ENCODE data around the gene RNU1-3. TPM values are rescaled to one million over a fixed set of nuclear protein-coding genes. Genes with fewer than 3 reads are reported as not detected.
"Not testable (repeated sequence)": the region's sequence is repeated elsewhere in the genome, so short reads cannot be mapped to it uniquely, and the experiment has no call there.

The RNU1-3 gene
- total RNA-seq, 2 experiments from 2014 or later: 1,570 to 1,691 TPM

GRCh38 chr1:16644482-16645270, 22.1 kb downstream of the RNU1-3 start:
- ChIA-PET POLR2A (interaction anchor here (0.6 to 2.4 kb wide), 7 partner anchors 22 to 260 kb away, joined by 3 to 20 read pairs (median 3); no protein-coding TSS in a partner anchor), CTCF (interaction anchor here (0.9 to 1.7 kb wide), 2 partner anchors 20 to 316 kb away, joined by 3 to 4 read pairs; no protein-coding TSS in a partner anchor)
- DNase-seq: peak; percentile 97
- H3K4me1 Mint-ChIP-seq; H3K36me3 Mint-ChIP-seq (ENCODE audit: low read depth); H3K9me3 Mint-ChIP-seq; H3K27ac Mint-ChIP-seq; H3K4me3 Mint-ChIP-seq: not testable (repeated sequence)
- peaks cover 11% of the 10 kb centered on the region for H3K27me3 Mint-ChIP-seq

- H3K4me1 Mint-ChIP-seq: peaks cover 1% of the 10 kb centered on the region
- CTCF ChIA-PET: interaction anchor here (1.7 kb wide), 1 partner anchor 20 kb away, joined by 4 read pairs; no protein-coding TSS in a partner anchor
Observed at GRCh38 chr1:16644193-16644481, 22.6 kb downstream of the RNU1-3 start.

GRCh38 chr1:16643476-16644192, 23.1 kb downstream of the RNU1-3 start:
- H3K27ac Mint-ChIP-seq; H3K4me1 Mint-ChIP-seq; H3K4me3 Mint-ChIP-seq; H3K36me3 Mint-ChIP-seq (ENCODE audit: low read depth); H3K9me3 Mint-ChIP-seq; H3K27me3 Mint-ChIP-seq: not testable (repeated sequence)
- POLR2A ChIA-PET: interaction anchor here (0.6 to 2.4 kb wide), 4 partner anchors 34 to 261 kb away, joined by 3 to 20 read pairs (median 6); no protein-coding TSS in a partner anchor
- DNase-seq: peak; percentile 34
- CTCF ChIA-PET: interaction anchor here (1.7 kb wide), 1 partner anchor 19 kb away, joined by 4 read pairs; no protein-coding TSS in a partner anchor

More at GRCh38 chr1:16644193-16644481, 22.6 kb downstream of the RNU1-3 start:
- no peak overlapping the region for H3K4me3 Mint-ChIP-seq
- H3K36me3 Mint-ChIP-seq (ENCODE audit: low read depth): no peaks in the 10 kb centered on the region
- POLR2A ChIA-PET: interaction anchor here (0.6 to 2.4 kb wide), 6 partner anchors 21 to 260 kb away, joined by 3 to 20 read pairs (median 4); no protein-coding TSS in a partner anchor
- no peaks in the 10 kb centered on the region for H3K9me3 Mint-ChIP-seq
- H3K27me3 Mint-ChIP-seq: peaks cover 8% of the 10 kb centered on the region
- no peak overlapping the region for H3K27ac Mint-ChIP-seq
- no peak for DNase-seq

- H3K36me3 Mint-ChIP-seq (ENCODE audit: low read depth); H3K4me3 Mint-ChIP-seq; H3K27ac Mint-ChIP-seq; H3K9me3 Mint-ChIP-seq; H3K4me1 Mint-ChIP-seq; CTCF ChIA-PET; H3K27me3 Mint-ChIP-seq: not testable (repeated sequence)
- peak; percentile 16 for DNase-seq
- POLR2A ChIA-PET: interaction anchor here (1.7 kb wide), 1 partner anchor 246 kb away, joined by 7 read pairs; no protein-coding TSS in a partner anchor
Observed at GRCh38 chr1:16643001-16643411, 23.7 kb downstream of the RNU1-3 start.

GRCh38 chr1:16642025-16642966, 24.5 kb downstream of the RNU1-3 start:
- H3K9me3 Mint-ChIP-seq; H3K27me3 Mint-ChIP-seq; H3K27ac Mint-ChIP-seq; H3K36me3 Mint-ChIP-seq (ENCODE audit: low read depth); H3K4me1 Mint-ChIP-seq; POLR2A ChIA-PET; H3K4me3 Mint-ChIP-seq: not testable (repeated sequence)
- CTCF ChIA-PET: interaction anchor here (0.9 to 1.5 kb wide), 2 partner anchors 21 to 57 kb away, joined by 3 to 9 read pairs; no protein-coding TSS in a partner anchor
- DNase-seq: peak; percentile 17

- H3K27ac Mint-ChIP-seq; H3K4me3 Mint-ChIP-seq; POLR2A ChIA-PET; H3K9me3 Mint-ChIP-seq; DNase-seq; H3K36me3 Mint-ChIP-seq (ENCODE audit: low read depth); H3K4me1 Mint-ChIP-seq; H3K27me3 Mint-ChIP-seq: not testable (repeated sequence)
- CTCF ChIA-PET: interaction anchor here (0.9 to 1.5 kb wide), 3 partner anchors 17 to 58 kb away, joined by 3 to 9 read pairs (median 3); no protein-coding TSS in a partner anchor
Observed at GRCh38 chr1:16641159-16641975, 25.4 kb downstream of the RNU1-3 start.

- H3K4me1 Mint-ChIP-seq; CTCF ChIA-PET; H3K9me3 Mint-ChIP-seq; H3K27ac Mint-ChIP-seq; POLR2A ChIA-PET; H3K4me3 Mint-ChIP-seq; H3K27me3 Mint-ChIP-seq; H3K36me3 Mint-ChIP-seq (ENCODE audit: low read depth): not testable (repeated sequence)
- DNase-seq: peak; percentile 15
Observed at GRCh38 chr1:16639091-16640031, 27.4 kb downstream of the RNU1-3 start.

GRCh38 chr1:16637941-16638778, 28.6 kb downstream of the RNU1-3 start:
- DNase-seq; H3K27ac Mint-ChIP-seq; H3K27me3 Mint-ChIP-seq; CTCF ChIA-PET; H3K36me3 Mint-ChIP-seq (ENCODE audit: low read depth); POLR2A ChIA-PET; H3K4me1 Mint-ChIP-seq; H3K9me3 Mint-ChIP-seq; H3K4me3 Mint-ChIP-seq: not testable (repeated sequence)

- DNase-seq, POLR2A ChIA-PET, H3K4me1 Mint-ChIP-seq, H3K4me3 Mint-ChIP-seq, H3K27me3 Mint-ChIP-seq, H3K9me3 Mint-ChIP-seq, H3K27ac Mint-ChIP-seq: not testable (repeated sequence)
- peaks cover 22% of the 10 kb centered on the region for H3K36me3 Mint-ChIP-seq (ENCODE audit: low read depth)
- CTCF ChIA-PET: interaction anchor here (2.1 kb wide), 1 partner anchor 11 kb away, joined by 11 read pairs; no protein-coding TSS in a partner anchor
Observed at GRCh38 chr1:16636551-16637195, 30.1 kb downstream of the RNU1-3 start.

GRCh38 chr1:16635959-16636358, 30.8 kb downstream of the RNU1-3 start:
- H3K4me3 Mint-ChIP-seq, POLR2A ChIA-PET, DNase-seq, H3K9me3 Mint-ChIP-seq, H3K27me3 Mint-ChIP-seq, H3K27ac Mint-ChIP-seq, H3K4me1 Mint-ChIP-seq: not testable (repeated sequence)
- CTCF ChIA-PET: interaction anchor here (2.1 kb wide), 1 partner anchor 11 kb away, joined by 11 read pairs; no protein-coding TSS in a partner anchor
- peaks cover 28% of the 10 kb centered on the region for H3K36me3 Mint-ChIP-seq (ENCODE audit: low read depth)

All from activated CD4-positive, alpha-beta memory T cell treated with anti-CD3 and anti-CD28 coated beads, Interleukin-2, amount 10 ng/mL, durations not matched to agents 7 days and 5 days (primary cell).